Skin of body (tissue), 2 donors: ENCODE measurements around the gene UBL3. TPM values are rescaled to one million over a fixed set of nuclear protein-coding genes. Genes with fewer than 3 reads are reported as not detected.

ENCODE experiments used
- DNase-seq: peaks from one replicate; lab custom pipeline; 2025; lab: John Stamatoyannopoulos, UW
- total RNA-seq: library from RNA; depleted of rRNA; stranded (reverse); fragments of >200 nt; gene quantifications from one replicate; pipeline ENCODE4 v1.2.3, GENCODE V29; 2014

UBL3 gene
- total RNA-seq, 1 donor from 2014 or later = 28.7 TPM

GRCh38 chr13:29758531-29759114 is 91.8 kb downstream of the UBL3 start:
- no peak for DNase-seq

- no peak for DNase-seq
Observed at GRCh38 chr13:29756506-29756905, 93.9 kb downstream of the UBL3 start.

GRCh38 chr13:29754473-29754806 is 96.0 kb downstream of the UBL3 start:
- DNase-seq = no peak

GRCh38 chr13:29753618-29754472 is 96.6 kb downstream of the UBL3 start:
- no peak for DNase-seq

GRCh38 chr13:29752175-29752574 is 98.2 kb downstream of the UBL3 start:
- peak; percentile 6 for DNase-seq

GRCh38 chr13:29750183-29750530 is 100.3 kb downstream of the UBL3 start:
- DNase-seq = no peak

- no peak for DNase-seq
Observed at GRCh38 chr13:29749401-29750182, 100.8 kb downstream of the UBL3 start.

GRCh38 chr13:29748097-29748496 is 102.3 kb downstream of the UBL3 start:
- no peak for DNase-seq

GRCh38 chr13:29746148-29746677 is 104.2 kb downstream of the UBL3 start:
- peak; percentile 29 for DNase-seq

- no peak for DNase-seq
Observed at GRCh38 chr13:29745704-29746103, 104.7 kb downstream of the UBL3 start.

GRCh38 chr13:29743201-29743786 is 107.1 kb downstream of the UBL3 start:
- DNase-seq = peak; percentile 74

- DNase-seq = no peak
Observed at GRCh38 chr13:29740961-29741360, 109.5 kb downstream of the UBL3 start.

GRCh38 chr13:29737061-29737460 is 113.4 kb downstream of the UBL3 start:
- no peak for DNase-seq

- peak; percentile 24 for DNase-seq
Observed at GRCh38 chr13:29733147-29733611, 117.2 kb downstream of the UBL3 start.

- no peak for DNase-seq
Observed at GRCh38 chr13:29730253-29730652, 120.2 kb downstream of the UBL3 start.

- no peak for DNase-seq
Observed at GRCh38 chr13:29722415-29722814, 128.0 kb downstream of the UBL3 start.

- no peak for DNase-seq
Observed at GRCh38 chr13:29721766-29722165, 128.7 kb downstream of the UBL3 start.

- DNase-seq = no peak
Observed at GRCh38 chr13:29718694-29719093, 131.7 kb downstream of the UBL3 start.

GRCh38 chr13:29716493-29716892 is 133.9 kb downstream of the UBL3 start:
- no peak for DNase-seq
